Loucy (cell line): ENCODE results near the gene ZNF804A.

Experiments
- H2AFZ ChIP-seq: fragments of 200-600 bp; sonication (generic); 2 replicates; pipeline ENCODE4 v1.6.0; 2016; ENCODE audit warnings: antibody characterized with exemption, mild to moderate bottlenecking, low read length, moderate library complexity
- H3F3A ChIP-seq: fragments of 200-600 bp; 2 replicates; pipeline ENCODE4 v1.6.0; 2016; ENCODE audit warnings: antibody characterized with exemption, low read depth, mild to moderate bottlenecking
- H3K27me3 ChIP-seq: fragments of 200-600 bp; sonication (generic); 2 replicates; pipeline ENCODE4 v1.6.1; 2014; ENCODE audit warnings: low read length, mild to moderate bottlenecking; ENCODE audit not compliant: insufficient read depth, poor library complexity, severe bottlenecking
- H3K36me3 ChIP-seq: fragments of 200-600 bp; sonication (generic); 2 replicates; pipeline ENCODE4 v1.6.1; 2016; ENCODE audit warnings: low read length; ENCODE audit not compliant: insufficient read depth
- H3K4me1 ChIP-seq: fragments of 200-600 bp; sonication (generic); 2 replicates; pipeline ENCODE4 v1.5.1; 2014; ENCODE audit warnings: low read length, mild to moderate bottlenecking; ENCODE audit not compliant: insufficient read depth, poor library complexity, severe bottlenecking
- H3K4me2 ChIP-seq: fragments of 200-600 bp; sonication (generic); 2 replicates; pipeline ENCODE4 v1.6.0; 2014; ENCODE audit warnings: antibody characterized with exemption, low read length, low read depth, mild to moderate bottlenecking; ENCODE audit not compliant: poor library complexity, severe bottlenecking
- H3K4me3 ChIP-seq: fragments of 200-600 bp; sonication (generic); 2 replicates; pipeline ENCODE4 v1.5.1; 2014; ENCODE audit warnings: low read length, mild to moderate bottlenecking, mixed read lengths; ENCODE audit not compliant: poor library complexity, severe bottlenecking
- H3K79me2 ChIP-seq: fragments of 200-600 bp; sonication (generic); 2 replicates; pipeline ENCODE4 v1.6.1; 2014; ENCODE audit warnings: low read length; ENCODE audit not compliant: insufficient read depth
- H3K9ac ChIP-seq: fragments of 200-600 bp; sonication (generic); 2 replicates; pipeline ENCODE4 v1.6.0; 2014; ENCODE audit warnings: mild to moderate bottlenecking, low read depth, low read length, moderate library complexity; ENCODE audit not compliant: poor library complexity, severe bottlenecking
- H3K9me2 ChIP-seq: fragments of 200-600 bp; sonication (generic); replicated peaks from 2 replicates; pipeline ENCODE4 v1.6.1; 2016; ENCODE audit warnings: low read depth, low read length, mixed read lengths
- H3K9me3 ChIP-seq: fragments of 200-600 bp; sonication (generic); 2 replicates; pipeline ENCODE4 v1.6.1; 2014; ENCODE audit warnings: mild to moderate bottlenecking, antibody characterized with exemption, low read length, low read depth; ENCODE audit not compliant: insufficient read depth
- H4K20me1 ChIP-seq: fragments of 200-600 bp; sonication (generic); 2 replicates; pipeline ENCODE4 v1.6.0; 2014; ENCODE audit warnings: antibody characterized with exemption, low read length, mild to moderate bottlenecking; ENCODE audit not compliant: insufficient read depth, poor library complexity, severe bottlenecking
- CTCF ChIP-seq: fragments of 200-600 bp; sonication (generic); conservative IDR thresholded peaks from 2 replicates; pipeline ENCODE4 v1.5.1; 2014; ENCODE audit warnings: mild to moderate bottlenecking, antibody characterized with exemption, low read length
- EZH2phosphoT487 ChIP-seq: fragments of 200-600 bp; IDR thresholded peaks from 2 replicates; pipeline ENCODE4 v1.6.1; 2018; ENCODE audit warnings: antibody characterized with exemption, mild to moderate bottlenecking, moderate library complexity, borderline replicate concordance

The ZNF804A gene

DNA sequence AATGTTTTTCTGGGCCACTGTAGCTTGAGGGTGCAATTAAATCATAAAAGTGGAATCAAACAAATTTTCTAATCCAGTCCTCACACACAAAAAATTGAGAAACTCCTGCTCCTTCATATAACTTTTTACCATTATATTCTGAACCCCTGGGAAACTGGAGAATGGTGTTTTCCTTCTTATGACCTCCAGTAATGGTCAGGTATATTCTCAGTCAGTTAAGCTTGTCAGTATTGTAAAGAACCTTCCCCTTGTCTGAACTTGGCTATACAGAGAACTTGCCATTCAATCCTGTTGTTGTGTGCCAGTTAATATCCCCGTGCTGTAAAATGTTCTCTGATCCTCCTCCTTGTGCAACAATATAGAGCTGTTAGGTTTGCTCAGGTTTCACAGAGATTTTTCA lies 39.5 kb downstream of the ZNF804A start:
- no peak overlapping the region for H3K9ac ChIP-seq
- H2AFZ ChIP-seq, result no peak overlapping the region
- no peaks in the 10 kb centered on the region for H3K9me3 ChIP-seq
- H3K79me2 ChIP-seq, result no peaks in the 10 kb centered on the region
- H3K4me1 ChIP-seq, result no peaks in the 10 kb centered on the region
- H3K36me3 ChIP-seq, result no peaks in the 10 kb centered on the region
- no peaks in the 10 kb centered on the region for H3F3A ChIP-seq
- TF ChIP-seq CTCF (no peak), EZH2phosphoT487 (no peak)
- no peak overlapping the region for H3K4me3 ChIP-seq
- no peaks in the 10 kb centered on the region for H3K27me3 ChIP-seq
- no peaks in the 10 kb centered on the region for H4K20me1 ChIP-seq
- H3K4me2 ChIP-seq, result no peak overlapping the region
- no peaks in the 10 kb centered on the region for H3K9me2 ChIP-seq

GRCh38 chr2:184644685-184645084 lies 46.4 kb downstream of the ZNF804A start:
- H3K79me2 ChIP-seq, result no peaks in the 10 kb centered on the region
- H3K27me3 ChIP-seq, result no peaks in the 10 kb centered on the region
- H3K36me3 ChIP-seq, result no peaks in the 10 kb centered on the region
- no peaks in the 10 kb centered on the region for H3K9me2 ChIP-seq
- no peak overlapping the region for H3K4me3 ChIP-seq
- no peak overlapping the region for H3K9ac ChIP-seq
- no peaks in the 10 kb centered on the region for H3K9me3 ChIP-seq
- no peak overlapping the region for H2AFZ ChIP-seq
- H3K4me2 ChIP-seq, result no peak overlapping the region
- no peaks in the 10 kb centered on the region for H4K20me1 ChIP-seq
- TF ChIP-seq EZH2phosphoT487 (no peak), CTCF (no peak)
- no peaks in the 10 kb centered on the region for H3F3A ChIP-seq
- H3K4me1 ChIP-seq, result no peaks in the 10 kb centered on the region

GRCh38 chr2:184646177-184646576 lies 47.8 kb downstream of the ZNF804A start:
- Histone ChIP-seq H3K9me2 (no peaks in the 10 kb centered on the region), H3K9me3 (no peaks in the 10 kb centered on the region), H3K4me3 (no peak overlapping the region), H3K79me2 (no peaks in the 10 kb centered on the region), H2AFZ (no peak overlapping the region), H3K27me3 (no peaks in the 10 kb centered on the region), H4K20me1 (no peaks in the 10 kb centered on the region), H3K9ac (no peak overlapping the region), H3K36me3 (no peaks in the 10 kb centered on the region), H3K4me1 (no peaks in the 10 kb centered on the region), H3F3A (no peaks in the 10 kb centered on the region), H3K4me2 (no peak overlapping the region)
- no peak for TF ChIP-seq EZH2phosphoT487
- TF ChIP-seq CTCF, result no peak
